Calu3 (cell line): ENCODE data around the gene ANXA4. TPM values are rescaled to one million over a fixed set of nuclear protein-coding genes. Genes with fewer than 3 reads are reported as not detected.
"Not testable (repeated sequence)": the region's sequence is repeated elsewhere in the genome, so short reads cannot be mapped to it uniquely, and the experiment has no call there.

ENCODE experiments used
- BruUV-seq: library from RNA; stranded (reverse); fragments of 400-500 nt; replicated peaks from 2 replicates; lab custom pipeline; 2021; lab: Mats Ljungman, UMichigan
- CTCF ChIA-PET: fragments of 300-600 bp; sonication (Branson Sonifier 250); formaldehyde crosslinking; loops from one replicate; lab custom pipeline; 2022; ENCODE audit warnings: antibody characterized with exemption; lab: Charles Lee
- DNase-seq: peaks from one replicate; pipeline ENCODE4 v3.0.0; 2022
- H3K27ac Mint-ChIP-seq: one replicate; pipeline ENCODE4 v1.8.0; 2022; ENCODE audit warnings: mixed read lengths; ENCODE audit not compliant: unreplicated experiment
- H3K27me3 Mint-ChIP-seq: one replicate; pipeline ENCODE4 v1.8.0; 2022; ENCODE audit warnings: mixed read lengths; ENCODE audit not compliant: unreplicated experiment
- H3K36me3 Mint-ChIP-seq: one replicate; pipeline ENCODE4 v1.8.0; 2022; ENCODE audit warnings: mild to moderate bottlenecking, moderate library complexity, mixed read lengths; ENCODE audit not compliant: insufficient read depth, unreplicated experiment
- H3K4me1 Mint-ChIP-seq: one replicate; pipeline ENCODE4 v1.8.0; 2022; ENCODE audit warnings: mild to moderate bottlenecking, low read depth, mixed read lengths; ENCODE audit not compliant: unreplicated experiment
- H3K4me3 Mint-ChIP-seq: one replicate; pipeline ENCODE4 v1.8.0; 2022; ENCODE audit warnings: mild to moderate bottlenecking, low read depth, moderate library complexity, mixed read lengths; ENCODE audit not compliant: unreplicated experiment
- H3K9me3 Mint-ChIP-seq: one replicate; pipeline ENCODE4 v1.8.0; 2022; ENCODE audit warnings: low read depth, mixed read lengths; ENCODE audit not compliant: unreplicated experiment
- intact Hi-C: fragments of 100-400 bp; cut with micrococcal nuclease; formaldehyde crosslinking; loops from one replicate; pipeline ENCODE4 v1.10.0; 2022; ENCODE audit not compliant: unreplicated experiment
- total RNA-seq: library from RNA; stranded (reverse); gene quantifications from 2 replicates; pipeline ENCODE4 v1.2.3, GENCODE V29; 2022
- TF ChIP-seq, protein P1 (sequence below): fragments of 200-600 bp; IDR thresholded peaks from one replicate; pipeline ENCODE4 v1.8.0; 2022; ENCODE audit warnings: antibody characterized with exemption; ENCODE audit not compliant: unreplicated experiment

ANXA4 gene
- total RNA-seq, 1 experiment from 2014 or later = 1,439 TPM

DNA sequence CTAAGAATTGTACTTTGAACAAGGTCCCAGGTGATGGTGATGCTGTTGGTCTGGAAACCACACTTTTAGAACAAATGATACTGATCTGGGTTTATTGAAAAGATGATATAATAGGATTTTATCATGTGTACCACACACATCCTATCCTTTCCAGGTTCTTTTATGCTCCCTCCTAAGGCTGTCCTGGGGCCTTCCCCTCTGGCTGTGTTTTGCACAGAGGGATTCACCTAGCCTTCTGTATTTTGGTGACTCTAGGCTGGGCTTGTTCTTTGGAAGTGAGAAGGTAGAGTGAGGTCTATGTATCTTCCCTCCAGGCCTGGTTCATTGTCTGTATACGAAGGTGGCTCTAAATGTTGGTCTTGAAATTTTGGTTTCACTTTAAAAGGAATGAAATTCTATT, 12.7 kb downstream of the ANXA4 start:
- no TSS peak for BruUV-seq
- peak overlapping the region; percentile 73 for H3K27ac Mint-ChIP-seq
- intact Hi-C loops = no loop called here

DNA sequence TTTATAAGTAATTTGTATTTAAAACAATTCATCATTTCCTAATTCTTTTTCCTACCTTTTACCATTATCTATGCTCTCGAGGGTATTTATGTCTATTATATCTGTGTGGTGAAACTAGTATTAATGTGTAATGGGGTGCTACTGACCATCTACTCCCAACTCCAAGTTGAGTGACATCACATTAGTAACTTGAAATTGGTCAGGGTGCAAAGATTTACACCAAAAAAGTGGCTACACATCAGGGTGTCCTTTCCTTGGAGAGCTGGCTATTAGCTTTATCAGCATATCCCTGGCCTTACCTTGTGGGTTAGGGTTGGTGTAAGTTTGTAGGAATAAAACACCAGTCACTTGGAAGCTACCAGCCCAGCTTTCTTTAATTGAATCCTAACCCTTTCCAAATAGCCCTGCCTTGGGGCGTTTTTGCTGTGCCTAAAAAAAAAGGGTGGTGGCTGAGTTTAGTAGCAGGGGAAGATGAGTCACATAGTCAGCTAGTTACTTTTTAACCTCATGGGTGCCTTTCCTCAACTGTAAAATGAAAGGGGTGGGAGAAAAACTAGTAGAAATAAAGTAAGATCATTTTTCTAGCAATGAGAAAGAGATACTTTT, 14.0 kb downstream of the ANXA4 start:
- Mint-ChIP-seq H3K27me3 (no peaks in the 10 kb centered on the region), H3K9me3 (no peaks in the 10 kb centered on the region), H3K4me3 (peak overlapping the region; percentile 29), H3K27ac (peak overlapping the region; percentile 32), H3K4me1 (peaks cover 59% of the 10 kb centered on the region), H3K36me3 (peaks cover 80% of the 10 kb centered on the region)
- TF ChIP-seq, protein P1, sequence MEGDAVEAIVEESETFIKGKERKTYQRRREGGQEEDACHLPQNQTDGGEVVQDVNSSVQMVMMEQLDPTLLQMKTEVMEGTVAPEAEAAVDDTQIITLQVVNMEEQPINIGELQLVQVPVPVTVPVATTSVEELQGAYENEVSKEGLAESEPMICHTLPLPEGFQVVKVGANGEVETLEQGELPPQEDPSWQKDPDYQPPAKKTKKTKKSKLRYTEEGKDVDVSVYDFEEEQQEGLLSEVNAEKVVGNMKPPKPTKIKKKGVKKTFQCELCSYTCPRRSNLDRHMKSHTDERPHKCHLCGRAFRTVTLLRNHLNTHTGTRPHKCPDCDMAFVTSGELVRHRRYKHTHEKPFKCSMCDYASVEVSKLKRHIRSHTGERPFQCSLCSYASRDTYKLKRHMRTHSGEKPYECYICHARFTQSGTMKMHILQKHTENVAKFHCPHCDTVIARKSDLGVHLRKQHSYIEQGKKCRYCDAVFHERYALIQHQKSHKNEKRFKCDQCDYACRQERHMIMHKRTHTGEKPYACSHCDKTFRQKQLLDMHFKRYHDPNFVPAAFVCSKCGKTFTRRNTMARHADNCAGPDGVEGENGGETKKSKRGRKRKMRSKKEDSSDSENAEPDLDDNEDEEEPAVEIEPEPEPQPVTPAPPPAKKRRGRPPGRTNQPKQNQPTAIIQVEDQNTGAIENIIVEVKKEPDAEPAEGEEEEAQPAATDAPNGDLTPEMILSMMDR = no peak
- peak; percentile 81 for DNase-seq
- no TSS peak for BruUV-seq
- intact Hi-C loops = loop anchor here (2.0 kb wide), 1 partner anchor 15 kb away; no protein-coding TSS in a partner anchor
- CTCF ChIA-PET = interaction anchor here (0.9 to 1.9 kb wide), 7 partner anchors 11 to 61 kb away, joined by 3 to 13 read pairs (median 5); no protein-coding TSS in a partner anchor

More for the DNA sequence above, 12.7 kb downstream of the ANXA4 start:
- Mint-ChIP-seq H3K36me3 (peaks cover 84% of the 10 kb centered on the region), H3K9me3 (no peaks in the 10 kb centered on the region), H3K27me3 (no peaks in the 10 kb centered on the region), H3K4me3 (peak overlapping the region; percentile 64), H3K4me1 (peaks cover 64% of the 10 kb centered on the region)
- CTCF ChIA-PET = interaction anchor here (0.6 kb wide), 1 partner anchor 441 kb away, joined by 5 read pairs; no protein-coding TSS in a partner anchor
- no peak for DNase-seq
- TF ChIP-seq, protein P1 = no peak

DNA sequence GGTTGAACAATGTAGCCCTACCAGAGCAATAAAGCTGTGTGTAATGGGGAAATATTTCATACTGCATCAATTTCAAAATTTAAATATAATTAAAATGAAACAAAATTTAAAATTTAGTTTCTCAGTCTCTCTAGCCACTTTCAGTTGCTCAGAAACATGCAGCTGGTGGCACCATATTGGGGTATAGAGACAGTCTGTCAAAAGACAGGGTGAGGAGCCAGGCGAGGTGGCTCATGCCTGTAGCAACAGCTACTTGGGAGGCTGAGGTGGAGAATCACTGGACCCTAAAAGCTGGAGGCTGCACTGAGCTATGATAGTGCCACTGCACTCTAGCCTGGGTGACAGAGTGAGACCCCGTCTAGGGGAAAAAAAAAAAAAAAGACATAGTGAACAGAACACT, 20.1 kb downstream of the ANXA4 start:
- CTCF ChIA-PET = interaction anchor here (2.2 kb wide), 2 partner anchors 20 to 37 kb away, joined by 7 to 9 read pairs; partner anchors contain the start of gene ANXA4
- Mint-ChIP-seq H3K4me1 (peaks cover 66% of the 10 kb centered on the region), H3K9me3 (no peaks in the 10 kb centered on the region), H3K27ac (no peak overlapping the region), H3K27me3 (no peaks in the 10 kb centered on the region), H3K36me3 (peaks cover 78% of the 10 kb centered on the region), H3K4me3 (no peak overlapping the region)
- TF ChIP-seq, protein P1 = no peak
- no TSS peak for BruUV-seq
- intact Hi-C loops = no loop called here
- no peak for DNase-seq

DNA sequence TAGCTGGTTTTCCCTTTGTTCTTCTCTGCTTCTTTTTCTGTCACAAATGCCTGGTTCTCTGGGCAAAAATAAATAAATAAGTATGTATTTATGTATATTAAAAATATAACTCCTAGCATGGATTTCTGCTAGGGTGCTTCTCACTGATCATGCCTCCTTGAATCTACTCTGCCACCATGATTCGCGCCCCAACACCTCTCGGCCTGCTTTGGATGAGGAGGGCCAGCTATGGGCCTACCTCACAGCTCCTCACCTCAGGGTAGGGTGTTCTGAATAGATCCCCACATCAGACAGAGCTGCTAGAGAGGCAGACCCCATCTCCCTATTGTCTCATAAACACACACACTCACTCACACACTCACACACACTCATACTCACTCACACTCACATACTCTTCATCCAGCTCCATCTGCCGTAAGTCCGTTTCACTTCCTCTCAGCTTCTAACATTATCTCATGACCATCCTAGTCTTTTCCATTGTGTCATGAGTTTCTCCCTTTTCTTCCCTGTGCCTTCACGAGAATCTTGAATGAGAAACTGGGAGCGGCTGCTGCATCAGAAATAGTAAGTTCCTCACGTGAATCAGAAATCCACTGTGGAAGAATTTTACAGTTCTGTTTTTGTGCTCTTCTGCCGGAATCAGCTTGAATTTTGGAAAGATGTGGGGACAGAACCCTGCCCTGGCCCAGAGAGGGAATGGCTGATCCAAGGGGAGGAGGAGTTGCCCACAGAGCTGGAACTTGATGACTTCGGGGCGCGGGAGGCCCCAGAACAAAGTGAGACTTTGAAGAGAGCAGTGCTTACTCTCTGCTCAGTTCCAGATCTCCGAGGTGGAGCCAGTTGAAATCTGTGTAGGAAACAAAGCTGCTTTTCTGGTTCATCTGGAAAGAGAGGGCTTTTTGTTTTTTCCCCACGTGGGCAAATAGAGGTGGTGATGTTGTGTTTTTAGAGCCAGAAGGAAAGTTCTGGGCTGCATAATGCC, 20.9 kb downstream of the ANXA4 start:
- peak overlapping the region; percentile 88 for H3K27ac Mint-ChIP-seq
- no peaks in the 10 kb centered on the region for H3K9me3 Mint-ChIP-seq
- no peaks in the 10 kb centered on the region for H3K27me3 Mint-ChIP-seq
- TSS peak; percentile 75 for BruUV-seq
- TF ChIP-seq, protein P1 = no peak
- H3K4me3 Mint-ChIP-seq = peak overlapping the region; percentile 54
- CTCF ChIA-PET = interaction anchor here (0.7 to 2.2 kb wide), 3 partner anchors 18 to 38 kb away, joined by 3 to 9 read pairs (median 7); partner anchors contain the start of gene ANXA4
- H3K36me3 Mint-ChIP-seq = peaks cover 78% of the 10 kb centered on the region
- peaks cover 74% of the 10 kb centered on the region for H3K4me1 Mint-ChIP-seq
- no peak for DNase-seq
- intact Hi-C loops = no loop called here

DNA sequence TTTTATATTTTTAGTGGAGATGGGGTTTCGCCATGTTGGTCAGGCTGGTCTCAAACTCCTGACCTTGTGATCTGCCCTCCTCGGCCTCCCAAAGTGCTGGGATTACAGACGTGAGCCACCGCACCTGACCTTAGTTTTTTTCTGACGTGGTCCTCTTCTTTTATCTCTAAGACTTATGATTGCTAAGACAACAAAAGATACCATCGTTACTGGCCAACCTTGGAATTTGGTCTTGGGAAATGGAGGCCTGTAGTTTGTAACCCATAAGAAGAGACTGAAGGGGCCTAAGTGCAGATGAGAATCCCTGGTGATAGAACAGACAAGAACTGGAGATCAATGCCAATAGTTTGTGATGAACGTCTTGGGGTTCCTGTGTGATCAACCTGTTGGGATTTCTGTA, 21.9 kb downstream of the ANXA4 start:
- intact Hi-C loops, BruUV-seq: not testable (repeated sequence)
- peaks cover 84% of the 10 kb centered on the region for H3K4me1 Mint-ChIP-seq

More for the DNA sequence above, 21.9 kb downstream of the ANXA4 start:
- CTCF ChIA-PET = interaction anchor here (0.7 to 2.2 kb wide), 2 partner anchors 17 to 39 kb away, joined by 3 to 9 read pairs; no protein-coding TSS in a partner anchor
- H3K4me3 Mint-ChIP-seq, DNase-seq, H3K27me3 Mint-ChIP-seq, H3K9me3 Mint-ChIP-seq: not testable (repeated sequence)
- H3K36me3 Mint-ChIP-seq = peaks cover 80% of the 10 kb centered on the region
- peak overlapping the region; percentile 88 for H3K27ac Mint-ChIP-seq
